NT2/D1 (cell line): ENCODE data around the gene TATDN2.

Experiments used
- DNase-seq: peaks from one replicate; pipeline ENCODE4 v3.0.0-alpha.2; 2011; ENCODE audit warnings: low read depth, low spot score
- H3K27me3 ChIP-seq: 2 replicates; pipeline ENCODE4 v1.6.0; 2011; ENCODE audit warnings: mild to moderate bottlenecking; ENCODE audit not compliant: insufficient read length, insufficient read depth
- H3K36me3 ChIP-seq: 2 replicates; pipeline ENCODE4 v1.6.1; 2011; ENCODE audit warnings: mild to moderate bottlenecking, low read length, mixed read lengths; ENCODE audit not compliant: insufficient read depth, insufficient read length
- H3K4me1 ChIP-seq: 2 replicates; pipeline ENCODE4 v1.5.1; 2011; ENCODE audit not compliant: insufficient read depth, insufficient read length
- H3K4me3 ChIP-seq: 2 replicates; pipeline ENCODE4 v1.5.1; 2011; ENCODE audit warnings: low read depth; ENCODE audit not compliant: insufficient read length
- H3K9ac ChIP-seq: 2 replicates; pipeline ENCODE4 v1.6.0; 2011; ENCODE audit warnings: low read depth; ENCODE audit not compliant: insufficient read length
- H3K9me3 ChIP-seq: 2 replicates; pipeline ENCODE4 v1.5.1; 2011; ENCODE audit warnings: mild to moderate bottlenecking, low read length; ENCODE audit not compliant: insufficient read depth
- SUZ12 ChIP-seq: IDR thresholded peaks from 2 replicates; pipeline ENCODE4 v1.6.1; 2011; ENCODE audit not compliant: insufficient read length, insufficient read depth; ENCODE audit errors: extremely low read depth
- YY1 ChIP-seq: IDR thresholded peaks from 2 replicates; pipeline ENCODE4 v1.6.1; 2011; ENCODE audit not compliant: insufficient read length, insufficient read depth
- ZNF274 ChIP-seq: IDR thresholded peaks from 2 replicates; pipeline ENCODE4 v1.6.1; 2011; ENCODE audit warnings: mild to moderate bottlenecking, low read depth, low read length

Gene TATDN2

GRCh38 chr3:10327592-10327991 is 79.3 kb downstream of the TATDN2 start:
- TF ChIP-seq YY1, result no peak
- TF ChIP-seq ZNF274, result no peak
- no peak for TF ChIP-seq SUZ12
- no peaks in the 10 kb centered on the region for H3K4me1 ChIP-seq
- no peak for DNase-seq
- no peaks in the 10 kb centered on the region for H3K9me3 ChIP-seq
- no peaks in the 10 kb centered on the region for H3K36me3 ChIP-seq
- H3K4me3 ChIP-seq, result no peak overlapping the region
- no peaks in the 10 kb centered on the region for H3K27me3 ChIP-seq
- no peak overlapping the region for H3K9ac ChIP-seq

- Histone ChIP-seq H3K9ac (no peak overlapping the region), H3K4me3 (no peak overlapping the region), H3K4me1 (peaks cover under 1% of the 10 kb centered on the region), H3K27me3 (no peaks in the 10 kb centered on the region), H3K36me3 (no peaks in the 10 kb centered on the region), H3K9me3 (no peaks in the 10 kb centered on the region)
- DNase-seq, result no peak
- no peak for TF ChIP-seq ZNF274
- no peak for TF ChIP-seq YY1
- no peak for TF ChIP-seq SUZ12
These were observed 80.3 kb downstream of the TATDN2 start for GRCh38 chr3:10328460-10329071.

- no peaks in the 10 kb centered on the region for H3K9me3 ChIP-seq
- no peak overlapping the region for H3K4me3 ChIP-seq
- H3K4me1 ChIP-seq, result peaks cover 10% of the 10 kb centered on the region
- no peaks in the 10 kb centered on the region for H3K27me3 ChIP-seq
- H3K36me3 ChIP-seq, result no peaks in the 10 kb centered on the region
- no peak overlapping the region for H3K9ac ChIP-seq
- no peak for DNase-seq
- TF ChIP-seq SUZ12 (no peak), YY1 (no peak), ZNF274 (no peak)
These were observed 81.3 kb downstream of the TATDN2 start for GRCh38 chr3:10329495-10330015.

GRCh38 chr3:10330319-10330718 is 82.1 kb downstream of the TATDN2 start:
- Histone ChIP-seq H3K4me1 (peaks cover 14% of the 10 kb centered on the region), H3K36me3 (no peaks in the 10 kb centered on the region), H3K27me3 (no peaks in the 10 kb centered on the region), H3K9me3 (no peaks in the 10 kb centered on the region), H3K4me3 (no peak overlapping the region), H3K9ac (no peak overlapping the region)
- no peak for DNase-seq
- TF ChIP-seq YY1 (no peak), SUZ12 (no peak), ZNF274 (no peak)
